Measurements from ENCODE around the gene CNNM2.
A peak's percentile ranks its signal among the peaks of the same experiment; 100 is the strongest.
"Not testable (repeated sequence)": the region's sequence is repeated elsewhere in the genome, so short reads cannot be mapped to it uniquely, and the experiment has no call there.

Gene CNNM2

GRCh38 chr10:103111031-103111917, 193.2 kb downstream of the CNNM2 start:
- peak; percentile 29 to 36 (median 34) for DNase-seq

- DNase-seq: no peak
Measured at GRCh38 chr10:103111918-103112877, 194.1 kb downstream of the CNNM2 start.

DNA sequence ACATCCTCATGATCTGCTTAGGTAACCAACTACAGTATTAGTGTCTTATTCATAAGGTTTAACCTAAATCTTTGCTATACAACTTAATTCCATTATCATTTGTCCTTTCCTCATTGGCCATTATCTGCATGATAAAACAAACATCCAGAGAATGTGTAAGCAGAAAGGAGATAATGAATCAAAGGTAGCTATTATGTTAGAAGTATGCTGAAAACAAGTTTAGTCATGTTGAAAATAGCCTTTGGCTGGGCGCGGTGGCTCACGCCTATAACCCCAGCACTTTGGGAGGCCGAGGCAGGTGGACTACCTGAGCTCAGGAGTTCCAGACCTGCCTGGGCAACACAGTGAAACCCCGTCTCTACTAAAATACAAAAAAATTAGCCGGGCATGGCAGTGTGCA, 196.8 kb downstream of the CNNM2 start:
- DNase-seq: no peak

DNA sequence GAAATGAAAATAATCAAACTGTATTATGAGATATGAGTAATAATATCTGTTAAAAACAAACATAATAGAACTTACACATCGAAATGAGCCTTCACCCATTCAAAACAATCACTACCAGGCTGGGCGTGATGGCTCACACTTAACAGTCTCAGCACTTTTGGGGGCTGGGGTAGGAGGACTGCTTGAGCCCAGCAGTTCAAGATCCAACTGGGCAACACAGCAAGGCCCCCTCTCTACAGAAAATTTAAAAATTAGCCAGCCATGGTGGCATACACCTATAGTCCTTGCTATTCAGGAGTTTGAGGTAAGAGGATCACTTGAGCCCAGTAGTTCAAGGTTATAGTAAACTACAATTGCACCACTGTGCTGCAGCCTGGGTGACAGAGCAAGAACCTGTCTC, 199.2 kb downstream of the CNNM2 start:
- no peak for DNase-seq

DNA sequence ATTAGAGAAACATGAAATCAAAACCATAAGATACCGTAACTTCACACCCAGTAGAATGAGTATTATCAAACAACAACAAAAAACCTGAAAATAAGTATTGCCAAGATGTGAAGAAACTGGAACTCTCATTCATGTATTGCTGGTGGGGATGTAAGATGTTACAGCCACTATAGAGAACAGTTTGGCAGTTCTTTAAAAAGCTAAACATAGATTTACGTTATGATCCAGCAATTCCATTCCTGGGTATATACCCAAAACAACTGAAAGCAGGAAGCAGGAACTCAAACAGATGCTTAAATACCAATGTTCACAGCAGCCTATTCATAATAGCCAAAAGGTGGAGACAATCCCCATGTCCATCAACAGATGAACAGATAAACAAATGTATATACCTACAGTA, 202.5 kb downstream of the CNNM2 start:
- DNase-seq: no peak

GRCh38 chr10:103120977-103121735, 203.1 kb downstream of the CNNM2 start:
- DNase-seq: no peak

- no peak for DNase-seq
Measured at GRCh38 chr10:103123282-103124024, 205.4 kb downstream of the CNNM2 start.

DNA sequence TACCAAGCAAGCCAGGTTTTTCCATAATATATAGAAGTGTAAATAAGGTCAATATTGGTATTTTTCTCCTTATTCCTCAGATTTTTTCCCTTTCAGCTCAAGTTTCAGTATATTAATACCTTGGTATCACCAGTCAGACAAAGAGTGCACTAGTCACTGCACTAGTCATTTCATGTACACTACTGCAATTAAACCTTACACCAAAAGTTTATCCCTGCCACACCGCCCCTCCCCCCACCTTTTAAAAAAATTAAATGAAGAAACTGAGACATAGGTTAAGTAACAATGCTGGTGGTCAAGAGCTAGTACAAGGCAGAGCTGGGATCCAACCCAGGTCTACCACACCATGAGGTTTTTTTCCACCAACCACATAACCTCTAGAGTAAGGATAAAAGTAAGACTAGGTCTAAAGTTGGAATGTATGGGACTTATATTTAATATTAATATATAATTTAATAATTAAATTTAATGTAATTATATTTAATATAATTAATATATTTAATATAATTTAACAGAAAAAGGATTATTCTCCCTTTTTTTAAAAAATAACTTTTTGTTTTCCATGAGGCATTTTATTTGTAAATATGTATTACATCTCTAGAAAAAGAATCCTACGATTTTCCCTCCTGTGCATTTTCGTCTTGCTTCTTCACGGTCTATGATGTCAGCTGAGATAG, 206.5 kb downstream of the CNNM2 start:
- no peak for DNase-seq

DNA sequence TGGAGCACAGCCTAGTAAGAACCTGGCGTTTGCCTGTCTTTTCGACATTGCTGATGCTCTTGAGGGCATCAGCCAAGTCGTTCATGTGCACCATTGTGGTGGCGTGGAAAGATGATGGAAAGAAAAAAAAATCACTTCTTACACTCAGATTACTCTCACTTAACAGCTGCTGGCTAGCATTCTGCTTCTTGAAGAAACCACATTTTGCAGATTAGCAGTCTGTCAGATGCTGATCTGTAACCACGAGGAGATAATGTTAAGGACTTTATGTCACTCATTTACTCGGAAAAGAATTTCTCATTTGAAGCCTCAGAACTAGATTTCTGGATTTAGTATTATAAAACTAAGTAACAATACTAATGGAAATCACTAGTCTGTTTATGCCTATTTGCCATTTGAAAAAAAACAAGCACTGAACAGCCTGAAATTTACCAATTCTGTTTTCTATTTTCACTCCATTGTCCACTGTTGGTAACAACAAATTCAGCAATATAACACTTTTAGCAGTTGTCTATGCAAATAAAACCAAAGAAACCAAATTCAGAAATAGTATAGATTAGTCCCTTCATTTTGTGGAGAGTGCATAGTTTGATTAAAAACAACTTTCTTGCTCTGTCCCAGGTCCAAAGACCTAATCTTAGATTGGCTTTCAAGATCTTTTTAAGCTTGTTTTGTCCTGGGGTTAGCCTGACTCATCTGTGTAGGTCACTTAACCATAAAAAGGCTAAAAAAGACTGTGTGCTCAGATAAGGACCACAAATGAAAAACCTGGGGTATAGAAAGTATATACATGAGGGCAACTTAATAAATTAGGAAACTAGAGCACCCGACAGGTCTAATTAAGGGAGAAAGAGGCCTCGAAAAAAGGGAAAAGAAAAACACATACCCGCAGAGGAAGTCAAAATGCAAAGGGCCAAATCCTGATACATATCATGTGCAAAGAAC, 207.5 kb downstream of the CNNM2 start:
- DNase-seq: no peak

GRCh38 chr10:103127241-103127640, 209.1 kb downstream of the CNNM2 start:
- DNase-seq: no peak

- DNase-seq: not testable (repeated sequence)
Measured at GRCh38 chr10:103130180-103130579, 212.1 kb downstream of the CNNM2 start.

DNA sequence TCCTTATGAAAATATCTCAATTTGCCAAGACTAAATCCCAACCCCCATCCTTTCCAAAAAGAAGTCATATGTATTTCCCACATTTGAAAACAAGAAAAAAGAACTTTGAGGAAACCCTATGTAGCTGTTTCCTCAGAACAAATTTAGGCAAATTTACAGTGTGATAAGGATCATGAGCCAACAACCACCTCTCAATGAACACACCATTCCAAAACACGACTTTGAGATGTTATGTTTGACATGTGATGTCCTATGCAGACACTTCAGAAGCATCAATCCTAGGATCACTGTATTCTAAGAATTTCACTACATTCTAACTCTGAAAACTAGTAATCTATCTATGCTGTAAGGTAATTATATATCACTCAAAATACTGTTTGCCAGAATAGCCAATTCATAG, 212.8 kb downstream of the CNNM2 start:
- no peak for DNase-seq

DNA sequence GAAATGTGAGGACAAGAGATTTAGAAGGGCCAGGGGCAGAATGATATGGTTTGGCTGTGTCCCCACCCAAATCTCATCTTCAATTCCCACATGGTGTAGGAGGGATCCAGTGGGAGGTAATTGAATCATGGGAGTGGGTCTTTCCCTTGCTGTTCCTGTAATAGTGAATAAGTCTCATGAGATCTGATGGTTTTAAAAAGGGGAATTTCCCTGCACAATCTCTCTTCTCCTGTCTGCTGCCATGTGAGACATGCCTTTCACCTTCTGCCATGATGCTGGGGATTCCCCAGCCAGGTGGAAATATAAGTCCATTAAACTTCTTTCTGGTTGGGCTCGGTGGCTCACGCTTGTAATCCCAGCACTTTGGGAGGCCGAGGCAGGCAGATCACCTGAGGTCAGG, 217.1 kb downstream of the CNNM2 start:
- peak; percentile 42 to 73 (median 53) for DNase-seq

- peak in 1 of 3 donors; percentile 31 for DNase-seq
Measured at GRCh38 chr10:103139803-103140202, 221.7 kb downstream of the CNNM2 start.

Data from suppressor macrophage treated with lipopolysaccharide for 1 hour (primary cell).